Activated gamma-delta T cell treated with Interleukin-2 at 50 U/mL for 16 hours (primary cell): ENCODE measurements around the gene KCNQ1.
A peak's percentile ranks its signal among the peaks of the same experiment; 100 is the strongest.

Experiments used
- DNase-seq: peaks from one replicate; pipeline ENCODE4 v3.0.0-alpha.2; 2020

Gene KCNQ1

GRCh38 chr11:2411446-2412305, 33.1 kb upstream of the KCNQ1 start:
- DNase-seq, result no peak

- DNase-seq, result no peak
Observed at GRCh38 chr11:2412323-2412722, 32.5 kb upstream of the KCNQ1 start.

GRCh38 chr11:2413742-2414579, 30.8 kb upstream of the KCNQ1 start:
- no peak for DNase-seq

- no peak for DNase-seq
Observed at GRCh38 chr11:2414616-2415015, 30.2 kb upstream of the KCNQ1 start.

- no peak for DNase-seq
Observed at GRCh38 chr11:2415171-2415570, 29.6 kb upstream of the KCNQ1 start.

- no peak for DNase-seq
Observed at GRCh38 chr11:2415601-2416380, 29.0 kb upstream of the KCNQ1 start.

- no peak for DNase-seq
Observed at GRCh38 chr11:2416765-2417164, 28.0 kb upstream of the KCNQ1 start.

- DNase-seq, result no peak
Observed at GRCh38 chr11:2417856-2418692, 26.7 kb upstream of the KCNQ1 start.

GRCh38 chr11:2418693-2419360, 26.0 kb upstream of the KCNQ1 start:
- no peak for DNase-seq

GRCh38 chr11:2419638-2420501, 24.9 kb upstream of the KCNQ1 start:
- DNase-seq, result peak; percentile 66

GRCh38 chr11:2420502-2421225, 24.1 kb upstream of the KCNQ1 start:
- peak; percentile 70 for DNase-seq

GRCh38 chr11:2421226-2421994, 23.4 kb upstream of the KCNQ1 start:
- no peak for DNase-seq

GRCh38 chr11:2421996-2422395, 22.8 kb upstream of the KCNQ1 start:
- no peak for DNase-seq

- DNase-seq, result no peak
Observed at GRCh38 chr11:2422461-2423156, 22.2 kb upstream of the KCNQ1 start.

- DNase-seq, result no peak
Observed at GRCh38 chr11:2423157-2424025, 21.4 kb upstream of the KCNQ1 start.

- DNase-seq, result no peak
Observed at GRCh38 chr11:2424811-2425495, 19.9 kb upstream of the KCNQ1 start.

GRCh38 chr11:2425506-2425905, 19.3 kb upstream of the KCNQ1 start:
- DNase-seq, result no peak
